Activated T-cell treated with anti-CD3 and anti-CD28 coated beads, Interleukin-2, amount 50 U/mL, for 4 hours (primary cell): ENCODE data around the gene INCENP. TPM values are rescaled to one million over a fixed set of nuclear protein-coding genes. Genes with fewer than 3 reads are reported as not detected.
"Not testable (repeated sequence)": the region's sequence is repeated elsewhere in the genome, so short reads cannot be mapped to it uniquely, and the experiment has no call there.

Experiments
- ATAC-seq, 2 donors: fragments of 200-7000 bp; cut with Tn5 transposase; one replicate each; pipeline ENCODE4 v1.10.0; 2021
- DNase-seq: peaks from one replicate; pipeline ENCODE4 v3.0.0-alpha.2; 2020
- H3K27me3 Mint-ChIP-seq: one replicate; pipeline ENCODE4 v1.8.0; 2021; ENCODE audit warnings: low read depth, mixed read lengths
- H3K36me3 Mint-ChIP-seq: one replicate; pipeline ENCODE4 v1.8.0; 2022; ENCODE audit warnings: mixed read lengths; ENCODE audit not compliant: insufficient read depth
- H3K4me1 Mint-ChIP-seq: one replicate; pipeline ENCODE4 v1.8.0; 2021; ENCODE audit warnings: low read depth, mixed read lengths
- H3K4me3 Mint-ChIP-seq: one replicate; pipeline ENCODE4 v1.8.0; 2021; ENCODE audit warnings: mild to moderate bottlenecking, moderate library complexity, mixed read lengths
- H3K9me3 Mint-ChIP-seq: one replicate; pipeline ENCODE4 v1.8.0; 2021; ENCODE audit warnings: mixed read lengths
- total RNA-seq, 3 donors: library from RNA; stranded (reverse); gene quantifications; one replicate each; pipeline ENCODE4 v1.2.1, GENCODE V29; 2021

Gene INCENP
- total RNA-seq, 3 donors from 2014 or later, result 29.9 to 36.3 (median 32.8) TPM

- H3K4me3 Mint-ChIP-seq, result no peak overlapping the region
- H3K4me1 Mint-ChIP-seq, result no peaks in the 10 kb centered on the region
- peaks cover 25% of the 10 kb centered on the region for H3K36me3 Mint-ChIP-seq
- DNase-seq (no peak), ATAC-seq (no peak)
- H3K27me3 Mint-ChIP-seq, result peaks cover under 1% of the 10 kb centered on the region
- H3K9me3 Mint-ChIP-seq, result no peaks in the 10 kb centered on the region
Observed at GRCh38 chr11:62153617-62154016, 29.8 kb downstream of the INCENP start.

- H3K4me1 Mint-ChIP-seq, result no peaks in the 10 kb centered on the region
- H3K36me3 Mint-ChIP-seq, result peaks cover 8% of the 10 kb centered on the region
- H3K4me3 Mint-ChIP-seq, result no peak overlapping the region
- peaks cover 26% of the 10 kb centered on the region for H3K27me3 Mint-ChIP-seq
- DNase-seq, result no peak
- ATAC-seq, result no peak
- no peaks in the 10 kb centered on the region for H3K9me3 Mint-ChIP-seq
Observed at GRCh38 chr11:62157603-62158002, 33.8 kb downstream of the INCENP start.

- Mint-ChIP-seq H3K36me3 (no peaks in the 10 kb centered on the region), H3K4me3 (no peak overlapping the region), H3K4me1 (peaks cover 1% of the 10 kb centered on the region), H3K27me3 (peaks cover 44% of the 10 kb centered on the region), H3K9me3 (no peaks in the 10 kb centered on the region)
- no peak for DNase-seq
- no peak for ATAC-seq
Observed at GRCh38 chr11:62166371-62166770, 42.6 kb downstream of the INCENP start.

GRCh38 chr11:62169448-62169847 is 45.6 kb downstream of the INCENP start:
- Mint-ChIP-seq H3K4me1 (peaks cover 4% of the 10 kb centered on the region), H3K4me3 (no peak overlapping the region), H3K9me3 (no peaks in the 10 kb centered on the region), H3K27me3 (peaks cover 43% of the 10 kb centered on the region), H3K36me3 (no peaks in the 10 kb centered on the region)
- ATAC-seq, result no peak
- no peak for DNase-seq

GRCh38 chr11:62169935-62170334 is 46.1 kb downstream of the INCENP start:
- ATAC-seq, result no peak
- DNase-seq, result no peak
- Mint-ChIP-seq H3K4me3 (no peak overlapping the region), H3K9me3 (no peaks in the 10 kb centered on the region), H3K4me1 (peaks cover 4% of the 10 kb centered on the region), H3K36me3 (no peaks in the 10 kb centered on the region), H3K27me3 (peaks cover 46% of the 10 kb centered on the region)

- DNase-seq (peak; percentile 60), ATAC-seq (peak; percentile 55 to 66)
- Mint-ChIP-seq H3K27me3 (peaks cover 38% of the 10 kb centered on the region), H3K36me3 (no peaks in the 10 kb centered on the region), H3K9me3 (no peaks in the 10 kb centered on the region), H3K4me3 (peak overlapping the region; percentile 44), H3K4me1 (peaks cover 4% of the 10 kb centered on the region)
Observed at GRCh38 chr11:62171261-62171723, 47.5 kb downstream of the INCENP start.

GRCh38 chr11:62172294-62172693 is 48.5 kb downstream of the INCENP start:
- DNase-seq (no peak), ATAC-seq (no peak)
- H3K4me1 Mint-ChIP-seq, result peaks cover 4% of the 10 kb centered on the region
- H3K4me3 Mint-ChIP-seq, result no peak overlapping the region
- H3K27me3 Mint-ChIP-seq, result peaks cover 32% of the 10 kb centered on the region
- H3K9me3 Mint-ChIP-seq, result no peaks in the 10 kb centered on the region
- no peaks in the 10 kb centered on the region for H3K36me3 Mint-ChIP-seq

GRCh38 chr11:62176766-62177165 is 53.0 kb downstream of the INCENP start:
- peaks cover 11% of the 10 kb centered on the region for H3K27me3 Mint-ChIP-seq
- H3K4me3 Mint-ChIP-seq, result no peak overlapping the region
- no peaks in the 10 kb centered on the region for H3K9me3 Mint-ChIP-seq
- DNase-seq, result no peak
- H3K4me1 Mint-ChIP-seq, result no peaks in the 10 kb centered on the region
- ATAC-seq, result no peak
- H3K36me3 Mint-ChIP-seq, result no peaks in the 10 kb centered on the region

- peaks cover 2% of the 10 kb centered on the region for H3K9me3 Mint-ChIP-seq
- H3K4me1 Mint-ChIP-seq, result no peaks in the 10 kb centered on the region
- peaks cover 9% of the 10 kb centered on the region for H3K27me3 Mint-ChIP-seq
- H3K36me3 Mint-ChIP-seq, result no peaks in the 10 kb centered on the region
- no peak for DNase-seq
- no peak overlapping the region for H3K4me3 Mint-ChIP-seq
- ATAC-seq, result no peak
Observed at GRCh38 chr11:62179995-62180394, 56.2 kb downstream of the INCENP start.

GRCh38 chr11:62181097-62181496 is 57.3 kb downstream of the INCENP start:
- ATAC-seq (no peak), DNase-seq (no peak)
- Mint-ChIP-seq H3K9me3 (peaks cover 3% of the 10 kb centered on the region), H3K4me1 (no peaks in the 10 kb centered on the region), H3K4me3 (no peak overlapping the region), H3K36me3 (no peaks in the 10 kb centered on the region), H3K27me3 (peaks cover 17% of the 10 kb centered on the region)

GRCh38 chr11:62182147-62182891 is 58.5 kb downstream of the INCENP start:
- H3K27me3 Mint-ChIP-seq, result peaks cover 22% of the 10 kb centered on the region
- DNase-seq (no peak), ATAC-seq (no peak)
- H3K4me1 Mint-ChIP-seq, result no peaks in the 10 kb centered on the region
- no peaks in the 10 kb centered on the region for H3K36me3 Mint-ChIP-seq
- peaks cover 3% of the 10 kb centered on the region for H3K9me3 Mint-ChIP-seq
- H3K4me3 Mint-ChIP-seq, result no peak overlapping the region

GRCh38 chr11:62186195-62186594 is 62.4 kb downstream of the INCENP start:
- H3K27me3 Mint-ChIP-seq, result peaks cover 51% of the 10 kb centered on the region
- no peaks in the 10 kb centered on the region for H3K4me1 Mint-ChIP-seq
- no peaks in the 10 kb centered on the region for H3K36me3 Mint-ChIP-seq
- ATAC-seq (no peak), DNase-seq (no peak)
- peaks cover 3% of the 10 kb centered on the region for H3K9me3 Mint-ChIP-seq
- no peak overlapping the region for H3K4me3 Mint-ChIP-seq

- H3K27me3 Mint-ChIP-seq, result peaks cover 61% of the 10 kb centered on the region
- DNase-seq (no peak), ATAC-seq (no peak)
- no peaks in the 10 kb centered on the region for H3K4me1 Mint-ChIP-seq
- no peaks in the 10 kb centered on the region for H3K36me3 Mint-ChIP-seq
- H3K4me3 Mint-ChIP-seq, result no peak within 1 kb of the TSS
- peaks cover 1% of the 10 kb centered on the region for H3K9me3 Mint-ChIP-seq
Observed at GRCh38 chr11:62190011-62190410, 66.2 kb downstream of the INCENP start, which contains the start of gene SCGB1D1. SCGB1D1 (plus strand) TSS chr11:62190216; CDS start chr11:62190285, 69 bp downstream.

GRCh38 chr11:62193952-62194351 is 70.1 kb downstream of the INCENP start:
- ATAC-seq, result no peak
- no peaks in the 10 kb centered on the region for H3K4me1 Mint-ChIP-seq
- H3K36me3 Mint-ChIP-seq, result no peaks in the 10 kb centered on the region
- no peak for DNase-seq
- no peaks in the 10 kb centered on the region for H3K9me3 Mint-ChIP-seq
- H3K4me3 Mint-ChIP-seq, result no peak overlapping the region
- H3K27me3 Mint-ChIP-seq, result peaks cover 61% of the 10 kb centered on the region

- H3K4me3 Mint-ChIP-seq, ATAC-seq, H3K36me3 Mint-ChIP-seq, DNase-seq, H3K4me1 Mint-ChIP-seq, H3K9me3 Mint-ChIP-seq: not testable (repeated sequence)
- H3K27me3 Mint-ChIP-seq, result peaks cover 52% of the 10 kb centered on the region
Observed at GRCh38 chr11:62195010-62195409, 71.2 kb downstream of the INCENP start.
